Tibial nerve (tissue), 4 donors: ENCODE results near the gene RTN1. TPM values are rescaled to one million over a fixed set of nuclear protein-coding genes. Genes with fewer than 3 reads are reported as not detected.

Source experiments
- DNase-seq, 2 donors: peaks; one replicate each; pipeline ENCODE4 v3.0.0-alpha.2; 2019; ENCODE audit warnings: low spot score in 2 of 2
- H3K27ac ChIP-seq, 4 donors: fragments of 200-600 bp; sonication (generic) in 3 of 4; one replicate each; pipeline ENCODE4 v1.5.1; 2017 to 2019; ENCODE audit warnings: mild to moderate bottlenecking in 1 of 4
- H3K27me3 ChIP-seq, 2 donors: fragments of 200-600 bp; sonication (generic) in 1 of 2; one replicate each; pipeline versions ENCODE4 v1.5.1 to v1.6.0; 2017 to 2019
- H3K36me3 ChIP-seq, 3 donors: fragments of 200-600 bp; sonication (generic); one replicate each; pipeline ENCODE4 v1.5.1; 2018 to 2019
- H3K4me1 ChIP-seq, 4 donors: fragments of 200-600 bp; sonication (generic) in 3 of 4; one replicate each; pipeline ENCODE4 v1.5.1; 2017 to 2019
- H3K4me3 ChIP-seq, 4 donors: fragments of 200-600 bp; sonication (generic) in 3 of 4; one replicate each; pipeline ENCODE4 v1.5.1; 2017 to 2019; ENCODE audit warnings: mild to moderate bottlenecking in 1 of 4, moderate library complexity in 1 of 4
- H3K9me3 ChIP-seq, 4 donors: fragments of 200-600 bp; sonication (generic) in 3 of 4; one replicate each; pipeline ENCODE4 v1.5.1; 2017 to 2019
- CTCF ChIP-seq, 5 experiments: fragments of 200-600 bp in 3 of 5; fragments of 450-650 bp in 2 of 5; sonication (generic) in 3 of 5; IDR thresholded peaks; one replicate each; pipeline ENCODE4 v1.5.1; 2016 to 2019; ENCODE audit warnings: antibody characterized with exemption in 5 of 5, mild to moderate bottlenecking in 3 of 5, moderate library complexity in 2 of 5
- EP300 ChIP-seq, 2 donors: sonication (generic); formaldehyde crosslinking; IDR thresholded peaks; one replicate each; pipeline ENCODE4 v1.6.1; 2017; ENCODE audit warnings: antibody characterized with exemption in 2 of 2, mild to moderate bottlenecking in 1 of 2
- POLR2A ChIP-seq, 2 donors: fragments of 450-650 bp; IDR thresholded peaks; one replicate each; pipeline ENCODE4 v1.6.1; 2017; ENCODE audit warnings: antibody characterized with exemption in 2 of 2, mild to moderate bottlenecking in 2 of 2, moderate library complexity in 2 of 2
- WGBS, 2 donors: methylation state at CpG; one replicate each; pipeline ENCODE4 v1.1.5; 2018; 5-methylcytosine and 5-hydroxymethylcytosine counted together
- total RNA-seq, 4 donors: library from RNA; depleted of rRNA; stranded (reverse); fragments of >200 nt; gene quantifications; one replicate each; pipeline ENCODE4 v1.1.0, GENCODE V29; 2016

Gene RTN1
- total RNA-seq, 4 donors from 2014 or later, result 7.5 to 20.7 (median 14.6) TPM

GRCh38 chr14:59634617-59635016 is 236.0 kb downstream of the RTN1 start:
- TF ChIP-seq CTCF (IDR thresholded peaks at IDR 0.05) (no peak), EP300 (IDR thresholded peaks at IDR 0.05) (no peak), POLR2A (IDR thresholded peaks at IDR 0.05) (no peak)
- peaks cover 0 to 10% (median 0%) of the 10 kb centered on the region in 4 donors for H3K4me1 ChIP-seq
- peaks cover 0 to 6% (median 0%) of the 10 kb centered on the region in 4 donors for H3K9me3 ChIP-seq
- H3K36me3 ChIP-seq, result no peaks in the 10 kb centered on the region
- no peak overlapping the region for H3K4me3 ChIP-seq
- DNase-seq, result no peak
- WGBS, 2 donors, result 62 to 67% methylated on average over 2 of the region's 2 CpGs
- no peak overlapping the region for H3K27ac ChIP-seq
- no peaks in the 10 kb centered on the region for H3K27me3 ChIP-seq

- H3K36me3 ChIP-seq, result no peaks in the 10 kb centered on the region
- H3K27ac ChIP-seq, result no peak overlapping the region
- DNase-seq, result no peak
- WGBS, 2 donors, result 64 to 70% methylated on average over 3 of the region's 3 CpGs
- TF ChIP-seq EP300 (IDR thresholded peaks at IDR 0.05), result no peak
- no peaks in the 10 kb centered on the region for H3K27me3 ChIP-seq
- H3K4me1 ChIP-seq, result peaks cover 0 to 10% (median 0%) of the 10 kb centered on the region in 4 donors
- peaks cover 0 to 6% (median 0%) of the 10 kb centered on the region in 4 donors for H3K9me3 ChIP-seq
- no peak overlapping the region for H3K4me3 ChIP-seq
These were observed 237.1 kb downstream of the RTN1 start for GRCh38 chr14:59633486-59633885.

GRCh38 chr14:59632381-59632780 is 238.2 kb downstream of the RTN1 start:
- peak in 1 of 2 donors; percentile 14 for DNase-seq
- peak in 2 of 5 experiments; percentile 17 to 26 for TF ChIP-seq CTCF (IDR thresholded peaks at IDR 0.05)
- no peak for TF ChIP-seq EP300 (IDR thresholded peaks at IDR 0.05)
- H3K4me3 ChIP-seq, result no peak overlapping the region
- 57 to 66% methylated on average over 3 of the region's 3 CpGs for WGBS, 2 donors
- no peaks in the 10 kb centered on the region for H3K36me3 ChIP-seq
- no peak overlapping the region for H3K27ac ChIP-seq
- H3K9me3 ChIP-seq, result no peaks in the 10 kb centered on the region
- H3K4me1 ChIP-seq, result peaks cover 0 to 10% (median 0%) of the 10 kb centered on the region in 4 donors
- no peaks in the 10 kb centered on the region for H3K27me3 ChIP-seq

- H3K9me3 ChIP-seq, result no peaks in the 10 kb centered on the region
- WGBS, 2 donors, result 32 to 39% methylated on average over 3 of the region's 3 CpGs
- no peaks in the 10 kb centered on the region for H3K27me3 ChIP-seq
- TF ChIP-seq EP300 (IDR thresholded peaks at IDR 0.05) (no peak), POLR2A (IDR thresholded peaks at IDR 0.05) (no peak), CTCF (IDR thresholded peaks at IDR 0.05) (no peak)
- H3K36me3 ChIP-seq, result no peaks in the 10 kb centered on the region
- H3K4me1 ChIP-seq, result peaks cover 0 to 10% (median 0%) of the 10 kb centered on the region in 4 donors
- H3K27ac ChIP-seq, result no peak overlapping the region
- no peak for DNase-seq
- H3K4me3 ChIP-seq, result no peak overlapping the region
These were observed 239.3 kb downstream of the RTN1 start for GRCh38 chr14:59631237-59631636.

GRCh38 chr14:59630288-59630963 is 240.2 kb downstream of the RTN1 start:
- DNase-seq, result no peak
- Histone ChIP-seq H3K27me3 (no peaks in the 10 kb centered on the region), H3K9me3 (no peaks in the 10 kb centered on the region), H3K36me3 (no peaks in the 10 kb centered on the region), H3K27ac (no peak overlapping the region), H3K4me3 (peak overlapping the region in 1 of 4 donors; percentile 45), H3K4me1 (peaks cover 0 to 10% (median 0%) of the 10 kb centered on the region in 4 donors)
- 5% methylated on average over 44 to 55 of the region's 57 CpGs for WGBS, 2 donors
- TF ChIP-seq POLR2A (IDR thresholded peaks at IDR 0.05) (no peak), EP300 (IDR thresholded peaks at IDR 0.05) (no peak)

GRCh38 chr14:59629444-59630287 is 240.9 kb downstream of the RTN1 start:
- Histone ChIP-seq H3K27ac (no peak overlapping the region), H3K4me3 (peak overlapping the region in 1 of 4 donors; percentile 45)

More at GRCh38 chr14:59629444-59630287, 240.9 kb downstream of the RTN1 start:
- no peaks in the 10 kb centered on the region for H3K9me3 ChIP-seq
- peaks cover 0 to 10% (median 0%) of the 10 kb centered on the region in 4 donors for H3K4me1 ChIP-seq
- H3K36me3 ChIP-seq, result no peaks in the 10 kb centered on the region
- H3K27me3 ChIP-seq, result no peaks in the 10 kb centered on the region
- TF ChIP-seq CTCF (IDR thresholded peaks at IDR 0.05), result no peak
- no peak for TF ChIP-seq EP300 (IDR thresholded peaks at IDR 0.05)
- no peak for TF ChIP-seq POLR2A (IDR thresholded peaks at IDR 0.05)
- DNase-seq, result no peak
- WGBS, 2 donors, result 58 to 59% methylated on average over 11 of the region's 11 CpGs
